ENCODE measurements around the gene SELENOS.

Gene SELENOS

GRCh38 chr15:101277038-101277822 lies at the start of gene SELENOS:
TSS of gene SELENOS (minus strand) at chr15:101277485. CDS start at chr15:101277417, 68 bp downstream.
- DNase-seq = peak; percentile 87
- in situ Hi-C loops (cut with MboI; ENCODE audit: low pct_unique_long_range_greater_than_20kb, low sequenced_read_pairs) = no loop called here

- in situ Hi-C loops (cut with MboI; ENCODE audit: low pct_unique_long_range_greater_than_20kb, low sequenced_read_pairs) = no loop called here
- no peak for DNase-seq
These were observed 49.3 kb upstream of the SELENOS start for GRCh38 chr15:101326462-101327146.

GRCh38 chr15:101326026-101326315 lies 48.7 kb upstream of the SELENOS start:
- DNase-seq = no peak

GRCh38 chr15:101325263-101326025 lies 48.2 kb upstream of the SELENOS start:
- in situ Hi-C loops (cut with MboI; ENCODE audit: low pct_unique_long_range_greater_than_20kb, low sequenced_read_pairs) = no loop called here

More at GRCh38 chr15:101326026-101326315, 48.7 kb upstream of the SELENOS start:
- in situ Hi-C loops (cut with MboI; ENCODE audit: low pct_unique_long_range_greater_than_20kb, low sequenced_read_pairs) = no loop called here

GRCh38 chr15:101324524-101325177 lies 47.4 kb upstream of the SELENOS start:
- in situ Hi-C loops (cut with MboI; ENCODE audit: low pct_unique_long_range_greater_than_20kb, low sequenced_read_pairs) = no loop called here
- no peak for DNase-seq

More at GRCh38 chr15:101325263-101326025, 48.2 kb upstream of the SELENOS start:
- DNase-seq = no peak

- in situ Hi-C loops (cut with MboI; ENCODE audit: low pct_unique_long_range_greater_than_20kb, low sequenced_read_pairs) = no loop called here
- DNase-seq = no peak
These were observed 46.7 kb upstream of the SELENOS start for GRCh38 chr15:101323793-101324523.

- no peak for DNase-seq
- in situ Hi-C loops (cut with MboI; ENCODE audit: low pct_unique_long_range_greater_than_20kb, low sequenced_read_pairs) = no loop called here
These were observed 45.7 kb upstream of the SELENOS start for GRCh38 chr15:101322854-101323477.

GRCh38 chr15:101322016-101322695 lies 44.9 kb upstream of the SELENOS start:
- in situ Hi-C loops (cut with MboI; ENCODE audit: low pct_unique_long_range_greater_than_20kb, low sequenced_read_pairs) = no loop called here
- DNase-seq = no peak

- peak; percentile 96 for DNase-seq
- in situ Hi-C loops (cut with MboI; ENCODE audit: low pct_unique_long_range_greater_than_20kb, low sequenced_read_pairs) = no loop called here
These were observed 43.3 kb upstream of the SELENOS start for GRCh38 chr15:101320501-101321052.

GRCh38 chr15:101318839-101319238 lies 41.6 kb upstream of the SELENOS start:
- no peak for DNase-seq
- in situ Hi-C loops (cut with MboI; ENCODE audit: low pct_unique_long_range_greater_than_20kb, low sequenced_read_pairs) = no loop called here

- in situ Hi-C loops (cut with MboI; ENCODE audit: low pct_unique_long_range_greater_than_20kb, low sequenced_read_pairs) = no loop called here
- no peak for DNase-seq
These were observed 41.0 kb upstream of the SELENOS start for GRCh38 chr15:101318147-101318819.

- no peak for DNase-seq
- in situ Hi-C loops (cut with MboI; ENCODE audit: low pct_unique_long_range_greater_than_20kb, low sequenced_read_pairs) = no loop called here
These were observed 40.1 kb upstream of the SELENOS start for GRCh38 chr15:101317336-101317872.

GRCh38 chr15:101316529-101316928 lies 39.2 kb upstream of the SELENOS start:
- DNase-seq = no peak
- in situ Hi-C loops (cut with MboI; ENCODE audit: low pct_unique_long_range_greater_than_20kb, low sequenced_read_pairs) = no loop called here

- in situ Hi-C loops (cut with MboI; ENCODE audit: low pct_unique_long_range_greater_than_20kb, low sequenced_read_pairs) = no loop called here
- no peak for DNase-seq
These were observed 38.5 kb upstream of the SELENOS start for GRCh38 chr15:101315736-101316135.

GRCh38 chr15:101314336-101315125 lies 37.2 kb upstream of the SELENOS start:
- in situ Hi-C loops (cut with MboI; ENCODE audit: low pct_unique_long_range_greater_than_20kb, low sequenced_read_pairs) = no loop called here
- no peak for DNase-seq

Data from KBM-7 (cell line).